Measurements from ENCODE around the gene TLCD5. TPM values are rescaled to one million over a fixed set of nuclear protein-coding genes. Genes with fewer than 3 reads are reported as not detected.

Gene TLCD5
- total RNA-seq, 2 donors from 2014 or later: 0.62 to 1.3 TPM

- Histone ChIP-seq H3K9me3 (no peaks in the 10 kb centered on the region), H3K27me3 (no peaks in the 10 kb centered on the region), H3K4me3 (no peak overlapping the region), H3K4me1 (no peaks in the 10 kb centered on the region), H3K36me3 (no peaks in the 10 kb centered on the region), H3K27ac (no peak overlapping the region), H3K9ac (ENCODE audit: low read depth in 2 of 2, low read length in 2 of 2) (no peak overlapping the region)
- intact Hi-C loops (cut with DNase I): no loop called here
- TF ChIP-seq CTCF (IDR thresholded peaks at IDR 0.05): no peak
- DNase-seq: no peak
Measured at GRCh38 chr11:120381401-120381800, 56.3 kb downstream of the TLCD5 start.

Other genes starting within 250 kb of the TLCD5 start
- gene TRIM29, start 187.2 kb upstream of the TLCD5 start, total RNA-seq: 1 to 10 TPM; 3.4 to 4.0 TPM
- 100 to 1,000 TPM; 142 to 152 TPM for gene OAF, start 114.3 kb upstream of the TLCD5 start, total RNA-seq
- 1 to 10 TPM in 1 of 2 donors, under 1 TPM in 1; 0.77 to 1.5 TPM for gene POU2F3, start 85.2 kb upstream of the TLCD5 start, total RNA-seq
- 100 to 1,000 TPM in 1 of 2 donors, 10 to 100 TPM in 1; 66.7 to 103 TPM for gene ARHGEF12, start 11.1 kb downstream of the TLCD5 start, total RNA-seq
- gene GRIK4, start 186.4 kb downstream of the TLCD5 start, total RNA-seq: under 1 TPM; 0.10 to 0.21 TPM